Measurements from ENCODE around the gene CHCHD3.
A peak's percentile ranks its signal among the peaks of the same experiment; 100 is the strongest.

CHCHD3 gene

GRCh38 chr7:132810561-132810960 lies 271.3 kb downstream of the CHCHD3 start:
- no peak for DNase-seq (ENCODE audit: low spot score)

- DNase-seq (ENCODE audit: low spot score): no peak
These were observed 275.1 kb downstream of the CHCHD3 start for GRCh38 chr7:132806834-132807233.

GRCh38 chr7:132805766-132806165 lies 276.1 kb downstream of the CHCHD3 start:
- no peak for DNase-seq (ENCODE audit: low spot score)

GRCh38 chr7:132804849-132805485 lies 276.9 kb downstream of the CHCHD3 start:
- no peak for DNase-seq (ENCODE audit: low spot score)

GRCh38 chr7:132800522-132800921 lies 281.4 kb downstream of the CHCHD3 start:
- no peak for DNase-seq (ENCODE audit: low spot score)

- DNase-seq (ENCODE audit: low spot score): no peak
These were observed 282.8 kb downstream of the CHCHD3 start for GRCh38 chr7:132799081-132799413.

GRCh38 chr7:132797152-132797551 lies 284.7 kb downstream of the CHCHD3 start:
- DNase-seq (ENCODE audit: low spot score): no peak

- no peak for DNase-seq (ENCODE audit: low spot score)
These were observed 288.4 kb downstream of the CHCHD3 start for GRCh38 chr7:132793474-132793873.

GRCh38 chr7:132791036-132791435 lies 290.9 kb downstream of the CHCHD3 start:
- no peak for DNase-seq (ENCODE audit: low spot score)

- no peak for DNase-seq (ENCODE audit: low spot score)
These were observed 291.8 kb downstream of the CHCHD3 start for GRCh38 chr7:132790104-132790503.

GRCh38 chr7:132789281-132789680 lies 292.6 kb downstream of the CHCHD3 start:
- DNase-seq (ENCODE audit: low spot score): no peak

GRCh38 chr7:132785870-132786269 lies 296.0 kb downstream of the CHCHD3 start:
- DNase-seq (ENCODE audit: low spot score): no peak

- no peak for DNase-seq (ENCODE audit: low spot score)
These were observed 297.5 kb downstream of the CHCHD3 start for GRCh38 chr7:132784406-132784805.

GRCh38 chr7:132783824-132784223 lies 298.1 kb downstream of the CHCHD3 start:
- no peak for DNase-seq (ENCODE audit: low spot score)

GRCh38 chr7:132782777-132783640 lies 298.9 kb downstream of the CHCHD3 start:
- peak; percentile 11 for DNase-seq (ENCODE audit: low spot score)

- DNase-seq (ENCODE audit: low spot score): no peak
These were observed 301.1 kb downstream of the CHCHD3 start for GRCh38 chr7:132780822-132781221.

- DNase-seq (ENCODE audit: low spot score): no peak
These were observed 302.7 kb downstream of the CHCHD3 start for GRCh38 chr7:132779164-132779563.

GRCh38 chr7:132778761-132779160 lies 303.1 kb downstream of the CHCHD3 start:
- no peak for DNase-seq (ENCODE audit: low spot score)

- DNase-seq (ENCODE audit: low spot score): no peak
These were observed 303.9 kb downstream of the CHCHD3 start for GRCh38 chr7:132777956-132778355.

GRCh38 chr7:132777414-132777813 lies 304.5 kb downstream of the CHCHD3 start:
- no peak for DNase-seq (ENCODE audit: low spot score)

GRCh38 chr7:132776048-132776620 lies 305.8 kb downstream of the CHCHD3 start:
- DNase-seq (ENCODE audit: low spot score): no peak

- DNase-seq (ENCODE audit: low spot score): no peak
These were observed 308.3 kb downstream of the CHCHD3 start for GRCh38 chr7:132773527-132773956.

- peak; percentile 24 for DNase-seq (ENCODE audit: low spot score)
These were observed 310.6 kb downstream of the CHCHD3 start for GRCh38 chr7:132771301-132771730.

Data from globus pallidus (tissue), 1 donor.